HepG2 (cell line): ENCODE measurements around the gene DIS3L2. TPM values are rescaled to one million over a fixed set of nuclear protein-coding genes. Genes with fewer than 3 reads are reported as not detected.
A peak's percentile ranks its signal among the peaks of the same experiment; 100 is the strongest.

Experiments
- AGO1 ChIP-seq: fragments of 200-400 bp; formaldehyde crosslinking; IDR thresholded peaks from 2 replicates; pipeline ENCODE4 v1.6.1; 2017; ENCODE audit warnings: mild to moderate bottlenecking, low read depth, low read length, moderate library complexity; ENCODE audit not compliant: poor library complexity, severe bottlenecking
- CBFB ChIP-seq: sonication (generic); formaldehyde crosslinking; IDR thresholded peaks from 2 replicates; pipeline ENCODE4 v1.4.0; 2020; ENCODE audit warnings: missing genetic modification reagents
- CHCHD3 ChIP-seq: sonication (generic); formaldehyde crosslinking; IDR thresholded peaks from 2 replicates; pipeline ENCODE4 v1.8.0; 2022; ENCODE audit warnings: mild to moderate bottlenecking, missing genetic modification reagents, moderate library complexity
- EED ChIP-seq: sonication (generic); formaldehyde crosslinking; IDR thresholded peaks from 2 replicates; pipeline ENCODE4 v1.5.0; 2020; ENCODE audit warnings: mild to moderate bottlenecking, missing genetic modification reagents
- JUNB ChIP-seq: sonication (generic); formaldehyde crosslinking; IDR thresholded peaks from 2 replicates; pipeline ENCODE4 v1.8.0; 2022; ENCODE audit warnings: missing genetic modification reagents, mild to moderate bottlenecking, borderline replicate concordance
- PHF21A ChIP-seq: sonication (generic); formaldehyde crosslinking; IDR thresholded peaks from 2 replicates; pipeline ENCODE4 v1.5.0; 2020; ENCODE audit warnings: mild to moderate bottlenecking, missing genetic modification reagents
- REPIN1 ChIP-seq: sonication (generic); formaldehyde crosslinking; IDR thresholded peaks from 2 replicates; pipeline ENCODE4 v1.8.0; 2022; ENCODE audit warnings: missing genetic modification reagents, low read depth, mild to moderate bottlenecking, borderline replicate concordance
- ZKSCAN8 ChIP-seq: IDR thresholded peaks from 2 replicates; pipeline ENCODE4 v1.6.1; 2016; ENCODE audit warnings: borderline replicate concordance, missing genetic modification reagents, missing compliant biosample characterization
- polyA plus RNA-seq, 8 experiments: library from polyadenylated mRNA; depleted of rRNA in 3 of 8; stranded (reverse) in 7 of 8; unstranded in 1 of 8; fragments of >200 nt; fragmentation: Illumina TruSeq in 4 of 8; extraction: Trizol in 4 of 8; gene quantifications; 2 replicates each; pipeline versions ENCODE4 v1.2.1 to v1.2.3, GENCODE V29; 2011 to 2016; ENCODE audit warnings: low read depth in 4 of 8, missing spikeins in 1 of 8, mixed read lengths in 1 of 8; ENCODE audit not compliant: insufficient read depth in 1 of 8
- total RNA-seq, 5 experiments: library from RNA; depleted of rRNA; stranded (reverse); fragments of >200 nt; fragmentation: Illumina TruSeq; extraction: Trizol; gene quantifications; 2 replicates each; pipeline ENCODE4 v1.2.3, GENCODE V29; 2016; ENCODE audit warnings: low read depth in 1 of 5
- TF ChIP-seq, protein P1 (sequence below): sonication (generic); formaldehyde crosslinking; conservative IDR thresholded peaks from 2 replicates; pipeline ENCODE4 v1.4.0; 2020; ENCODE audit warnings: missing genetic modification reagents
- TF ChIP-seq, protein P2 (sequence below): sonication (generic); formaldehyde crosslinking; IDR thresholded peaks from 2 replicates; pipeline ENCODE4 v1.5.0; 2020; ENCODE audit warnings: missing genetic modification reagents
- TF ChIP-seq, protein P3 (sequence below): sonication (generic); formaldehyde crosslinking; IDR thresholded peaks from 2 replicates; pipeline ENCODE4 v1.4.0; 2020; ENCODE audit warnings: missing genetic modification reagents; ENCODE audit errors: not compliant biosample characterization
- TF ChIP-seq, protein P4 (sequence below): sonication (generic); formaldehyde crosslinking; IDR thresholded peaks from 2 replicates; pipeline ENCODE4 v1.4.0; 2020; ENCODE audit warnings: missing genetic modification reagents, mild to moderate bottlenecking, borderline replicate concordance
- TF ChIP-seq, protein P5 (sequence below): IDR thresholded peaks from 2 replicates; pipeline ENCODE4 v1.6.1; 2012; ENCODE audit warnings: inconsistent platforms
- TF ChIP-seq, protein P6 (sequence below): sonication (generic); formaldehyde crosslinking; IDR thresholded peaks from 2 replicates; pipeline ENCODE4 v1.4.0; 2020; ENCODE audit warnings: missing genetic modification reagents, borderline replicate concordance
- TF ChIP-seq, protein P7 (sequence below): sonication (generic); formaldehyde crosslinking; IDR thresholded peaks from 2 replicates; pipeline ENCODE4 v1.5.0; 2020; ENCODE audit warnings: missing genetic modification reagents, mild to moderate bottlenecking, borderline replicate concordance

The DIS3L2 gene
- total and polyA plus RNA-seq, 2 of the 13 experiments (the other 11 are each of a cell fraction or from before 2014, with no cell fraction given): 7.0 to 23.9 TPM

DNA sequence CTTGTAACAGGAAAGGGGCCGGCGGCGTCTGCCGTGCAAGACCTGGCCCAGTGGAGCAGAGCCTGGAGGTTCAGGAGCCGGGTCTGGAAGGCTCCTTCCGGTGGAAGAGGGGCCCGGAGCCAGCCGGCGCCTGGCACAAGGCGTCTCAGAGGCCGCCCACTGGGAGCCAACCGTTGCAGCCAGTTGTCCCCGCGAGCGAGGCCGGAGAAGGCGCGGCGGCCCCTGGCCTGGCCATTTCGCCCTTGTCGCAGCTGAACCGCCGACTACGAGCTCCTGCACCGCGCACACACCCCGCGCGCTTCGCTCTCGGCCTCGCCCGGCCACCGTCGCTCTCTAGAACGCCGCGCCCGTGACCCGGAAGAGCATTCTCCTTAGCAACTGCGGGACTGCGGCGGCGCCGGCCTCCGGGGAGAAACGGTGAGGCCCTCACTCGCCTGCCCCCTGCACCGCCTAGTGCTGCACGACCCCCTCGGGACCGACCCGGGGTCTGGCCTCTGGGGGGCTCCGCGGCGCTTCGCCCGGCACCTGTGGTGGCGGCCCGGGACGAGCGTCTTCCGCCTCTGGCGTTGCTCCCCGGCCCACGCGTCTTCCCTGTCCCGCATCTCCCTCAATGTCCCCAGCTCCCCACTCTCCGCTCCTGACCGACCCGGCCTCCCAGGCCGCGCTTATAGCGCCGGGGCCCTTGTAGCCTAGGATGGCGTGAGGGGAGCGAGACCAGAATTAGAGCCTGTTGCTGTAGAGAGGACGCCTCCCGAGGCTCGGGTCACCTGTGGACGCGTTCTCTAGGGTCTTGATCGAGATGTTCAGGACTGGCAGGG, at the start of gene DIS3L2 (continued):
- TF ChIP-seq, protein P1, sequence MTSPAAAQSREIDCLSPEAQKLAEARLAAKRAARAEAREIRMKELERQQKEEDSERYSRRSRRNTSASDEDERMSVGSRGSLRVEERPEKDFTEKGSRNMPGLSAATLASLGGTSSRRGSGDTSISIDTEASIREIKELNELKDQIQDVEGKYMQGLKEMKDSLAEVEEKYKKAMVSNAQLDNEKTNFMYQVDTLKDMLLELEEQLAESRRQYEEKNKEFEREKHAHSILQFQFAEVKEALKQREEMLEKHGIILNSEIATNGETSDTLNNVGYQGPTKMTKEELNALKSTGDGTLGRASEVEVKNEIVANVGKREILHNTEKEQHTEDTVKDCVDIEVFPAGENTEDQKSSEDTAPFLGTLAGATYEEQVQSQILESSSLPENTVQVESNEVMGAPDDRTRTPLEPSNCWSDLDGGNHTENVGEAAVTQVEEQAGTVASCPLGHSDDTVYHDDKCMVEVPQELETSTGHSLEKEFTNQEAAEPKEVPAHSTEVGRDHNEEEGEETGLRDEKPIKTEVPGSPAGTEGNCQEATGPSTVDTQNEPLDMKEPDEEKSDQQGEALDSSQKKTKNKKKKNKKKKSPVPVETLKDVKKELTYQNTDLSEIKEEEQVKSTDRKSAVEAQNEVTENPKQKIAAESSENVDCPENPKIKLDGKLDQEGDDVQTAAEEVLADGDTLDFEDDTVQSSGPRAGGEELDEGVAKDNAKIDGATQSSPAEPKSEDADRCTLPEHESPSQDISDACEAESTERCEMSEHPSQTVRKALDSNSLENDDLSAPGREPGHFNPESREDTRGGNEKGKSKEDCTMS (CRISPR knock-in tag): no peak
- TF ChIP-seq, protein P2, sequence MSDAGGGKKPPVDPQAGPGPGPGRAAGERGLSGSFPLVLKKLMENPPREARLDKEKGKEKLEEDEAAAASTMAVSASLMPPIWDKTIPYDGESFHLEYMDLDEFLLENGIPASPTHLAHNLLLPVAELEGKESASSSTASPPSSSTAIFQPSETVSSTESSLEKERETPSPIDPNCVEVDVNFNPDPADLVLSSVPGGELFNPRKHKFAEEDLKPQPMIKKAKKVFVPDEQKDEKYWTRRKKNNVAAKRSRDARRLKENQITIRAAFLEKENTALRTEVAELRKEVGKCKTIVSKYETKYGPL: peak; percentile 39
- TF ChIP-seq, protein P3, sequence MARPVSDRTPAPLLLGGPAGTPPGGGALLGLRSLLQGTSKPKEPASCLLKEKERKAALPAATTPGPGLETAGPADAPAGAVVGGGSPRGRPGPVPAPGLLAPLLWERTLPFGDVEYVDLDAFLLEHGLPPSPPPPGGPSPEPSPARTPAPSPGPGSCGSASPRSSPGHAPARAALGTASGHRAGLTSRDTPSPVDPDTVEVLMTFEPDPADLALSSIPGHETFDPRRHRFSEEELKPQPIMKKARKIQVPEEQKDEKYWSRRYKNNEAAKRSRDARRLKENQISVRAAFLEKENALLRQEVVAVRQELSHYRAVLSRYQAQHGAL (CRISPR knock-in tag): peak; percentile 94
- TF ChIP-seq, protein P4, sequence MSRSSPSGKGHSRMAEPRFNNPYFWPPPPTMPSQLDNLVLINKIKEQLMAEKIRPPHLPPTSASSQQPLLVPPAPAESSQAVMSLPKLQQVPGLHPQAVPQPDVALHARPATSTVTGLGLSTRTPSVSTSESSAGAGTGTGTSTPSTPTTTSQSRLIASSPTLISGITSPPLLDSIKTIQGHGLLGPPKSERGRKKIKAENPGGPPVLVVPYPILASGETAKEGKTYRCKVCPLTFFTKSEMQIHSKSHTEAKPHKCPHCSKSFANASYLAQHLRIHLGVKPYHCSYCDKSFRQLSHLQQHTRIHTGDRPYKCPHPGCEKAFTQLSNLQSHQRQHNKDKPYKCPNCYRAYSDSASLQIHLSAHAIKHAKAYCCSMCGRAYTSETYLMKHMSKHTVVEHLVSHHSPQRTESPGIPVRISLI (CRISPR knock-in tag): 0 out of 2 replicates have a peak, but pooled peaks have one; percentile 46
- TF ChIP-seq JUNB: no peak
- peak; percentile 83 for TF ChIP-seq CHCHD3
- TF ChIP-seq PHF21A (CRISPR knock-in tag): peak; percentile 87
- TF ChIP-seq EED (CRISPR knock-in tag): peak; percentile 79
- peak; percentile 95 for TF ChIP-seq CBFB (CRISPR knock-in tag)
- peak; percentile 62; the same call in 1 of the 2 replicates for TF ChIP-seq ZKSCAN8 (CRISPR knock-in tag)
- TF ChIP-seq, protein P5, sequence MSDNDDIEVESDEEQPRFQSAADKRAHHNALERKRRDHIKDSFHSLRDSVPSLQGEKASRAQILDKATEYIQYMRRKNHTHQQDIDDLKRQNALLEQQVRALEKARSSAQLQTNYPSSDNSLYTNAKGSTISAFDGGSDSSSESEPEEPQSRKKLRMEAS: peak; percentile 83
- peak; percentile 98 for TF ChIP-seq REPIN1 (CRISPR knock-in tag)
- TF ChIP-seq, protein P6, sequence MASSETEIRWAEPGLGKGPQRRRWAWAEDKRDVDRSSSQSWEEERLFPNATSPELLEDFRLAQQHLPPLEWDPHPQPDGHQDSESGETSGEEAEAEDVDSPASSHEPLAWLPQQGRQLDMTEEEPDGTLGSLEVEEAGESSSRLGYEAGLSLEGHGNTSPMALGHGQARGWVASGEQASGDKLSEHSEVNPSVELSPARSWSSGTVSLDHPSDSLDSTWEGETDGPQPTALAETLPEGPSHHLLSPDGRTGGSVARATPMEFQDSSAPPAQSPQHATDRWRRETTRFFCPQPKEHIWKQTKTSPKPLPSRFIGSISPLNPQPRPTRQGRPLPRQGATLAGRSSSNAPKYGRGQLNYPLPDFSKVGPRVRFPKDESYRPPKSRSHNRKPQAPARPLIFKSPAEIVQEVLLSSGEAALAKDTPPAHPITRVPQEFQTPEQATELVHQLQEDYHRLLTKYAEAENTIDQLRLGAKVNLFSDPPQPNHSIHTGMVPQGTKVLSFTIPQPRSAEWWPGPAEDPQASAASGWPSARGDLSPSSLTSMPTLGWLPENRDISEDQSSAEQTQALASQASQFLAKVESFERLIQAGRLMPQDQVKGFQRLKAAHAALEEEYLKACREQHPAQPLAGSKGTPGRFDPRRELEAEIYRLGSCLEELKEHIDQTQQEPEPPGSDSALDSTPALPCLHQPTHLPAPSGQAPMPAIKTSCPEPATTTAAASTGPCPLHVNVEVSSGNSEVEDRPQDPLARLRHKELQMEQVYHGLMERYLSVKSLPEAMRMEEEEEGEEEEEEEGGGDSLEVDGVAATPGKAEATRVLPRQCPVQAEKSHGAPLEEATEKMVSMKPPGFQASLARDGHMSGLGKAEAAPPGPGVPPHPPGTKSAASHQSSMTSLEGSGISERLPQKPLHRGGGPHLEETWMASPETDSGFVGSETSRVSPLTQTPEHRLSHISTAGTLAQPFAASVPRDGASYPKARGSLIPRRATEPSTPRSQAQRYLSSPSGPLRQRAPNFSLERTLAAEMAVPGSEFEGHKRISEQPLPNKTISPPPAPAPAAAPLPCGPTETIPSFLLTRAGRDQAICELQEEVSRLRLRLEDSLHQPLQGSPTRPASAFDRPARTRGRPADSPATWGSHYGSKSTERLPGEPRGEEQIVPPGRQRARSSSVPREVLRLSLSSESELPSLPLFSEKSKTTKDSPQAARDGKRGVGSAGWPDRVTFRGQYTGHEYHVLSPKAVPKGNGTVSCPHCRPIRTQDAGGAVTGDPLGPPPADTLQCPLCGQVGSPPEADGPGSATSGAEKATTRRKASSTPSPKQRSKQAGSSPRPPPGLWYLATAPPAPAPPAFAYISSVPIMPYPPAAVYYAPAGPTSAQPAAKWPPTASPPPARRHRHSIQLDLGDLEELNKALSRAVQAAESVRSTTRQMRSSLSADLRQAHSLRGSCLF (CRISPR knock-in tag): no peak; the same call in 1 of the 2 replicates
- TF ChIP-seq, protein P7, sequence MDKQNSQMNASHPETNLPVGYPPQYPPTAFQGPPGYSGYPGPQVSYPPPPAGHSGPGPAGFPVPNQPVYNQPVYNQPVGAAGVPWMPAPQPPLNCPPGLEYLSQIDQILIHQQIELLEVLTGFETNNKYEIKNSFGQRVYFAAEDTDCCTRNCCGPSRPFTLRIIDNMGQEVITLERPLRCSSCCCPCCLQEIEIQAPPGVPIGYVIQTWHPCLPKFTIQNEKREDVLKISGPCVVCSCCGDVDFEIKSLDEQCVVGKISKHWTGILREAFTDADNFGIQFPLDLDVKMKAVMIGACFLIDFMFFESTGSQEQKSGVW (CRISPR knock-in tag): no peak
- TF ChIP-seq AGO1: no peak
